GM19468 (cell line): Measurements from ENCODE around the gene COQ4.
A peak's percentile ranks its signal among the peaks of the same experiment; 100 is the strongest.

ENCODE experiments used
- ATAC-seq: cut with Tn5 transposase; IDR thresholded peaks from one replicate; pipeline ENCODE4 v1.9.1; 2021; ENCODE audit warnings: mild to moderate bottlenecking, moderate library complexity, moderate number of reproducible peaks; ENCODE audit not compliant: unreplicated experiment; ENCODE audit errors: extremely low read depth

COQ4 gene

GRCh38 chr9:128339761-128340690 lies 17.4 kb downstream of the COQ4 start, which contains the start of gene SLC27A4:
Gene SLC27A4, plus strand, starts transcription at chr9:128340527. Its CDS starts 2,606 bp downstream, at chr9:128343133.
- peak; percentile 64 for ATAC-seq

DNA sequence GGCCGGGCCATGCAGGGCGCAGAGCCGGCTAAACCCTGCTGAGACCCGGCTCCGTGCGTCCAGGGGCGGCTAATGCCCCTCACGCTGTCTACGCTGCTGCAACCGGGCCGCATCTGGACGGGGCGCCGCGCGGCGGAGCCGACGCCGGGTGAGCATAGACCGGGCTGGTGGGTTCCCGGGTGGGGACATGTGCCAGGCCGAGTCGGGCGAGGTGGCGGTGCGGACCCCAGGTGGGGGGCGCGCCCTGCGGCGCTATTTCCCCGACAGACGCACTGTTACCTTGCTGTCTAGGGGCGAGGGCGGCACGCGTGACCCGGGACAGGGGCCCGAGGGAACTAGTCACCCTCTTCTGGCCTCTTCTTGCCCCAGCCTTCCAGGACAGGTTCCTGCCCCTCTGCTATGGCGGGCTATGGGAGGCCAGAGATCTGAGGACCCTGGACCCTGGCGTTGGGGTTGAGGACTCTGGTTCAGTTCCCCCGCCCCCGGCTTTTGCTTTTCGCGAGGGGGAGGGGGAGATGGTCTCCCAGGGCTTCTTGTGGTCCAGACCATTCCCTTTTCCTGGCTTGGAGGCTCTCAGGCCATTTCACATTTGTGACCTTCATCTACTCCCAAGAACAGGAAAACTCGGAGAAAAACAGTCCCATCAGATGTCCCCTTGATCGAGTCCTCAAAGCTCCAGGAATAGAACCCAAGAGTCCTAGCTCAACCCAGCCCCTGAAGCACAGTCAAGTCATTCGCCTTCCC lies 18.2 kb downstream of the COQ4 start:
- ATAC-seq = no peak

GRCh38 chr9:128341435-128341849 lies 18.8 kb downstream of the COQ4 start:
- no peak for ATAC-seq

DNA sequence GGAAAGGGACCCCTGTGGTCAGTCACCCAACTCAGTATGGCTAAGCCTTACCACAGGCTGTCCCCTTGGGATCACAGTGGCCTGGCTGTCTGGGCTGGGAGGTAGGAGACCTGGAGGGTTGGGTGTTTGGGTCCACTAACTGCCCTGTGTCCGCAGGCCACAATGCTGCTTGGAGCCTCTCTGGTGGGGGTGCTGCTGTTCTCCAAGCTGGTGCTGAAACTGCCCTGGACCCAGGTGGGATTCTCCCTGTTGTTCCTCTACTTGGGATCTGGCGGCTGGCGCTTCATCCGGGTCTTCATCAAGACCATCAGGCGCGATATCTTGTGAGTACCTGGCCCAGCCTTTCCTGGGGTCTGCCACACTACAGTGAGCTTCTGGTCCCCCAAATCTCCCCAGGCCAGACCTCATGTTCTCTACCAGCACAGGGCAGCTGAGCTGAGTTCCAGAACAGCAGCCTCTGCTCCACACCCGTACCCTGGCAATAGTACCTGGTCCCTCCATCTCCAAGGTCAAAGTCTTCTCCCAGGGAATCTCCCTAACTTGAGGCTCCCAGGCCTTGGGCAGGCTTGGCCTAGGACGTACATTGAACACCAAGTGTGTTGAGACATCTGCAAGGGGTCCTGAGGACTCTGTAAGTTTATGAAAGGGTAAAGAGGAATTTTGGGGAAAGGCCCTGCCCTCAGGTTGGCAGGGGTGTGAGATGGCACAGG lies 20.5 kb downstream of the COQ4 start:
- no peak for ATAC-seq

DNA sequence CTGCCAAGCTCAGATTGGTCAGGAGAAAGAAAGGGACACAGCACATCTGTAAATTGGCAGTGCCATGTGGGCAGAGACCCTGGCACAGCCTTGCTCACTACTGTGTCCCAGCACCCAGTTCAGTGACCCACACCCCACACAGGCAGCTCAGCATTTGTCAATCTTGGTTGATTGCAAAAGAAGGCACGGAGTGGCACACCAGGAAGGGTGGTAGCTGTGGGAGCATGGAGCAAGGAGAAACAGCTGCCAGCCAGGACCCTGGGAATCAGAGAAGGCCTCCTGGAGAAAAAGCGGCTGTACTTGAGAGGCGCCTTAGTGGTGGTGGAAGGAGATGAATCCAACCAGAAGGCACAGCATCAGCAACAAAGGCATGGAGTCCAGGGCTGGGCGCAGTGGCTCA lies 21.2 kb downstream of the COQ4 start:
- no peak for ATAC-seq

DNA sequence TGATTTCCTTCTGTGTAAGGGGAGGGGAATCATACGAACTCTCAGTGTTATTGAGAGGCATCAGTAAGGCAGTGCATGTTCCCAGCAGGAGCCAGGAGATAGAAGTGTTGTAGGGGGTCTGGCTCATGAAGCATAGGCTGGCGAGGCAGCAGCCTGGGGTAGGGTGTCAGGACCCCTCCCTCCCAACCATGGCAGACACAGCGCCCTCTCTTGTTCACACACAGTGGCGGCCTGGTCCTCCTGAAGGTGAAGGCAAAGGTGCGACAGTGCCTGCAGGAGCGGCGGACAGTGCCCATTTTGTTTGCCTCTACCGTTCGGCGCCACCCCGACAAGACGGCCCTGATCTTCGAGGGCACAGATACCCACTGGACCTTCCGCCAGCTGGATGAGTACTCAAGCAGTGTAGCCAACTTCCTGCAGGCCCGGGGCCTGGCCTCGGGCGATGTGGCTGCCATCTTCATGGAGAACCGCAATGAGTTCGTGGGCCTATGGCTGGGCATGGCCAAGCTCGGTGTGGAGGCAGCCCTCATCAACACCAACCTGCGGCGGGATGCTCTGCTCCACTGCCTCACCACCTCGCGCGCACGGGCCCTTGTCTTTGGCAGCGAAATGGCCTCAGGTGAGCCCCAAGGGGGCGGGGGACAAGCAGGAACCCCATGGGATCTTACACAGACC lies 22.4 kb downstream of the COQ4 start:
- ATAC-seq = no peak

DNA sequence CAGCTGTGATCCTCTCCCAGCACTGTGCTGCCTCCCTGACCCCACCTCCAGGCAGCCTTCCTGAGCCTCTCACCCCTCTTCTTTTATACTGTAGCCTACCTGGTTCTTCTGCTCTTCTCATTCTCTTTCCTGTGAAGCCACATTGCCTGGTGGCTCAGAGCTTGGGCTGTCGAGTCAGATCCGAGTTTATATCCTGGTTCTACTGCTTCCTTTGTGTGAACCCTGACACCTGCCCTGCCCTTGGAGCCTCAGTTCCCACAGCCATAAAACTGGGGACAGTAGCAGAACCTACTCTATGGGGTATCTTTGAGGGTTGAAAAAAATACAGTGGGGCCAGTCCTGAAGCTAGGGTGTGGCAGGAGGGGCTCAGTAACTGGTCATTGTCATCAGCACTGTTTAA lies 26.5 kb downstream of the COQ4 start:
- ATAC-seq = no peak

GRCh38 chr9:128349772-128350171 lies 27.1 kb downstream of the COQ4 start:
- ATAC-seq = no peak

- ATAC-seq = no peak
Measured at GRCh38 chr9:128355451-128355850, 32.8 kb downstream of the COQ4 start.

- no peak for ATAC-seq
Measured at GRCh38 chr9:128358090-128358489, 35.5 kb downstream of the COQ4 start.

DNA sequence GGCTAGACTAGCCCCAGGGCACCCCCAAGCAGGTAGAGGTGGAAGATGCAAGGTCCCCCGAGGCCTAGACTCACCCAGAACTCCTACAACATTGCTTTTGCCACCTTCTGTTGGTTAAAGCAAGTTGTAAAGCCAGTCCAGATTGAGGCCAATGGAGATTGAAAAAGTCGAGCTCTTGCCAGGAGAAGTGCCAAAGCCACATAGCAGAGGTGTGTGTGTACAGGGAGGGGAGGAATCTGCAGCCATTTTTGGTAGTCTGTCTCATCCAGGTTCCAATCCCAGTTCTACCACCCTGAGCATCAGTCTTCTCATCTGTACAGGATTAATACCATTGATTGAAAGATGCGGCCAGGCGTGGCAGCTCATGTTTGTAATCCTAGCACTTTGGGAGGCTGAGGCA lies 36.2 kb downstream of the COQ4 start:
- ATAC-seq = no peak

GRCh38 chr9:128360826-128361225 lies 38.2 kb downstream of the COQ4 start:
- ATAC-seq = no peak

- no peak for ATAC-seq
Measured at GRCh38 chr9:128361296-128361985, 38.8 kb downstream of the COQ4 start.

DNA sequence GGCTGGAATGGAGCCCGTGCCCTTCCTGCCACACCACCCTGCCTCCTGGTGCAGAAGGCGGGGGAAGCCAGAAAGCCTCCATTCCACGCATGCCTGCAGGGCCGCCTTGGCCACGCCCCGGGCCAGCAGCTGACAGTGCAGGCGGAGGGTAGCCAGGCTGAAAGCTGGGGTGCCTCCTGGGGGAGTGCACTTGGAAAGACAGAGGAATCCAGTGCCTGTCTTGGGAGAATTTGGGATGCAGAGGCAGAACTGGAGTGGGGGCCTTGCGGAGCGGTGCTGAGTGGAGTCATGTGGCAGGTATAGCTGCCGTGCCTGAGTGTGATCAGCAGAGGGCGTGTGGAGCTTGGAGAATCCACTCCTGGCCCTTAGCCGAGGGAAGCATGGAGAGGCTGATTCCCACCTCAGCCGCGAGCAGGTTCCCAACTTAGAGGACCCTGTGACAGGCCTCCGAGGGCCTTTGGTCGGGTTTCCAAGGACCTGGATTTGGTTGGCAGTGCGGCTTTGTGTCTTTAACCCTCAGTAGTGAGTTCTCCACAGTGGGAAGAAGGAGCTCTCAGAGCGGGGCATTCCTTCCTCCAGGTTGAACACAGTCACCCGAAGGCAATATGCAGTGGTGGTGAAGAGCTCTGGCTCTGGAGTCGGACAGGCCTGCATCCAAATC lies 39.5 kb downstream of the COQ4 start:
- ATAC-seq = no peak

- no peak for ATAC-seq
Measured at GRCh38 chr9:128362774-128363173, 40.1 kb downstream of the COQ4 start.

DNA sequence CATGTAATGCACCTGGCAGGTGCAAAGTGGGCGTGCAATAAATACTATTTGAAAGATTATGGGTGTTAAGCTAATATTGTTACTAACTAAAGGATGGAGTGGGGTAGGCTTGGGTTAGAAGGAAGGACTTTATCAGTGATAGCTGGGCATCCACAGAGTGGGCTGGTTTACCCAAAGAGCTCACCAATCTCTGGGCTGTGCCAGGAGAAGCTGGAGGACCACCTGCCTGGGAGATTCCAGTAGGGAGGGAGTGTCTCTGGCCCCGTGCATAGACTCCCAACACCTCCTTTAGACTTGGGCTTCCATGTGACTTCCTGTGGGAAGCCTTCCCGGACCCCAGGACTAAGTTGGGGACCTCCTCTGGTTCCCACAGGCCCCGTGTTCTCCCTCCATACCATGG lies 42.9 kb downstream of the COQ4 start:
- ATAC-seq = no peak

DNA sequence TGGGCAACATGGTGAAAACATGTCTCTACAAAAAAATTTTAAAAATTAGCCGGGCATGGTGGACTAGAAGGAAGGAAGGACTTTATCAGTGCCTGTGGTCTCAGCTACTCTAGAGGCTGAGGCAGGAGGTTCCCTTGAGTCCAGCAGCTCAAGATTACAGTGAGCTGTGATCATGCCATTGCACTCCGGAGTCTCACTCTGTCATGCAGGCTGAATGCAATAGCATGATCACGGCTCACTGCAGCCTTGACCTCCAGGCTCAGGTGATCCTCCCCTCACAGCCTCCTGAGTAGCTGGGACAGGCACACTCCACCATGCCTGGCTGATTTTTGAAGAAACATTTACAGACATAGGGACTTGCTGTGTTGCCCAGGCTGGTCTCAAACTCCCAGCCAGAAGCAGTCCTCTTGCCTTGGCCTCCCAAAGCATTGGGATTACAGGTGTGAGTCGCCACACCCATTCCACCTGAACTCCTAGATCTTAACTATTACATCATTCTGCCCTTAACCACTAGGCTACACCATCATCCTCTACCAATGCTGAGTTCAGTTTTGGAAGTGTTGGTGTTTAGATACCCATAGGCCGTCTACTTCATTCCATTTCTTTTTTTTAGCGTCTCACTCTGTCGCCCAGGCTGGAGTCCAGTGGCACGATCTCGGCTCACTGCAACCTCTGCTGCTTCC lies 46.5 kb downstream of the COQ4 start:
- ATAC-seq = no peak

- no peak for ATAC-seq
Measured at GRCh38 chr9:128370367-128370751, 47.7 kb downstream of the COQ4 start.
